ENCODE data around the gene THRSP.
"Not testable (repeated sequence)": the region's sequence is repeated elsewhere in the genome, so short reads cannot be mapped to it uniquely, and the experiment has no call there.

The THRSP gene

DNA sequence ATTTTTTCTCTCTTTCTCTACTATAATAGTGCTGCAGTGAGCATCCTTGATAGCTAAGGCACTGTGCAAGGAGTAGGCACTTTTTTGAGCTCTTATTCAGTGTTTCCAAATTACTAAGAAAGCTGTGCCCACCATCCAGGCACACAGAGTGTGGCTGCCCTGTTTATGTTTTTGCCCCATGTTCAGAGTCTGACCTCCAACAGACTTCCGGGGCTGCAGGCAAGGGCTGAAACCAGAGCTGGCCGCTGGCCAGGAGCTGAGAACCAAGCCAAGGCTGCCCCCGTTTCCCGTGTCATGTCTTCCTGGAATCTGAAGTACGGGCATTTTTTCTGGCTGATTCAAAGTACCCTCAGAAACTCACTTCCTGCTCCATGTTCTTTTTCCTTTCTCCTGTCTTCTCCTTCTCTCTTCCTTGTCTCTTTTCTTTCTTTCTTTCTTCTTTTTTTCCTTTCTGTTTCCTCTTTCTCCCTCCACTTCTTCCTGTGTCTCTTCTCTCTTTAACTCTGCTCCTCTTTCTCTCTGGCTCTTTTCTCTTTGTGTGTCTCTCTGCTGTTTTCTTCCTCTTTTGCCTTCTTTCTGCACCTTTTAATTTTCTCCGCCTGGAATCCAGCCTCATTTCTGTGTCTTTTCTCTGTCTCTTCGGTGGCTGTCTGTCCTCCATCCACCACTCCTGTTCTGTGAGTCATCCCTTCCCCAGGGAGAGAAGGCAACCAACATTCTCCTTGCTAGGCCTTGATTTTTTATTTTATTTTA, 23.6 kb upstream of the THRSP start:
- peak; percentile 64 for DNase-seq

DNA sequence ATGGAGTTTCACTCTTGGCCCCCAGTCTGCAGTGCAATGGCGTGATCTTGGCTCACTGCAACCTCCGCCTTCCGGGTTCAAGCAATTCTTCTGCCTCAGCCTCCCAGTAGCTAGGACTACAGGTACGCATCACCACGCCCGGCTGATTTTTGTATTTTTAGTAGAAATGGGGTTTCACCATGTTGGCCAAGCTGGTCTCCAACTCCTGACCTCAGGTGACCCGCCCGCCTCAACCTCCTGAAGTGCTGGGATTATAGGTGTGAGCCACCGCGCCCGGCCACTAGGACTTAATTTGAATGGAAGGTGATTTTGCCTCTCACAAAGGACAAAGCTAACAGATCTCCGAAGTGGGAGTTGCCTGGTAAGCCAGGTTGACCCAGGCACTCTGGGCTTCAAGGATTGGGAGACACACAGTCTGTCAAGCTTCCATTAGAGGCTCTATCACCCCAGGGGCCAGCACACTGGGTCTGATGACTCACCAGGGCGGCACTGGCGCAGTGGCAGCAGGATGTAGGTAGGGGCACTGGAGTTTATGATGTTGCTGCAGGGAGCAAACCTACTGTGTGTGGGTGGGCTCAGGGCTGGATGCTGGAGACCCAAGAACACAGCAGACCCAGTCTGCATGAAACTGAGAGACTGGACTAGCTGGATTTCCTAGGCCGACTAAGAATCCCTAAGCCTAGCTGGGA, 22.8 kb upstream of the THRSP start:
- DNase-seq, result no peak

DNA sequence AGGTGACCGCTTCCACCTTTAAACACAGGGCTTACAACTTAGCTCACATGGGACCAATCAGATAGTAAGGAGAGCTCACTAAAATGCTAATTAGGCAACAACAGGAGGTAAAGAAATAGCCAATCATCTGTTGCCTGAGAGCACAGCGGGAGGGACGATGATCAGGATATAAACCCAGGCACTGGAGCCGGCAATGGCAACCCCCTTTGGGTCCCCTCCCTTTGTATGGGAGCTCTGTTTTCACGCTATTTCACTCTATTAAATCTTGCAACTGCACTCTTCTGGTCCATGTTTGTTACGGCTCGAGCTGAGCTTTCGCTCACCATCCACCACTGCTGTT, 22.3 kb upstream of the THRSP start:
- DNase-seq, result not testable (repeated sequence)

DNA sequence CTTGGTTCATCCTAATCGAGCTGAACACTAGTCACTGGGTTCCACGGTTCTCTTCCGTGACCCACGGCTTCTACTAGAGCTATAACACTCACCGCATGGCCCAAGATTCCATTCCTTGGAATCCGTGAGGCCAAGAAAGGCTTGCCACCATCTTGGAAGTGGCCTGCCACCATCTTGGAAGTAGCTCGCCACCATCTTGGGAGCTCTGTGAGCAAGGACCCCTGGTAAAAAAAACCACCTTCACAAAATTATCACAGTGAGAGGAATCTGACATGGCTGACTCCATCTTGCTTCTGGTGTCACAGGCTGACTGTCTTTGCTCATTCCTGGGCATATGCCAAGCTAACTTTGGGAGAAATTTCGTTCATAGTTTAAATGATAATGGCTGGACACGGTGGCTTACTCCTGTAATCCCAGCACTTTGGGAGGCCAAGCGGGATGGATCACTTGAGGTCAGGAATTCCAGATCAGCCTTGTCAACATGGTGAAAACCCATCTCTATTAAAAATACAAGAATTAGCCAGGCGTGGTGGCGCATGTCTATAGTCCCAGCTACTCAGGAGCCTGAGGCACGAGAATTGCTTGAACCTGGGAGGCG, 21.7 kb upstream of the THRSP start:
- no peak for DNase-seq

DNA sequence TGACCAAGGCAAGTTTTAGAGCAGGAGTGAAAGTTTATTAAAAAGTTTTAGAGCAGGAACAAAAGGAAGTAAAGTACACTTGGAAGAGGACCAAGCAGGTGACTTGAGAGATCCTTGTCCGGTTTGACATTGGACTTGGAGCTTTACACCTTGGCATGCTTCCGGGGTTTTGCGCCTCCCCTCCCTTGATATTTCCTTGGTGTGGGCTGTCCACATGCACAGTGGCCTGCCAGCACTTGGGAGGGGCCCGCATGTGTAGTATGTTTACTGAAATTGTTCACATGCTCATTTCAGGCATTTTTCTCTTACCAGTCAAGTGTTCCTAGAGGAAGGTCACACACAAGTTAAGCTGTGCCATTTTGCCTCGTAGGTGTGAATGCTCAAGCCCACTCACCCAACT, 19.0 kb upstream of the THRSP start:
- no peak for DNase-seq

DNA sequence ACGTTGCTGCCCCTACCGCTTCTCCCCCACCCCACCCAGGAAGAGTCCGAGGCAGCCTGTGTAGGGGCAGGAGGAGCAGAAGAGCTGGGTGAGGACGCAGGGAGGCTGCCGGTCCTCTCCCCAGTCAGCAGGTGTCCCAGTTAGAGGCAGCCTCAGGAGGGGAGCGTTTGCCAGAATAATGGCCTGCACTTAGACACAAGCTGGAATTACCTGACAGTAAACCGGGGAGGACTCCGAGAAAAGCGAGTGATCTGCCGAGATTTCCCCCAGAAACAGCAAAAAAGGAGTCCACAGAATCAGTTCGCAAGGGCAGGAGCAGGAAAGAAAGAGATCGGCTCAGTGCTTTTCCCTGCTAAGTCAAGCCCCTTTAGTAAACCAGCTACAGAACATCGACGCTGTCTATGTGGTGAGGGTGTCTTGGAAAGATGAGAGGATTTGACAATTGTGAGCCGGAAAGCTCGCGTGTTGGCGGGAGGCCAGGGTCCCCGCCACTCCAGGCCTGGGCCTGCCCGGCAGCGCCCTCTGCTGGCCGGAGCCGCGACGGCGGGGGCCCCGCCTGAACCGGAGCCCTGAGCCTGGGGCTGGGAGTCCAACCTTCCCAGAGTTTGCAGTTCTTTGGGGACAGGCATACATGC, 17.7 kb upstream of the THRSP start:
- no peak for DNase-seq

DNA sequence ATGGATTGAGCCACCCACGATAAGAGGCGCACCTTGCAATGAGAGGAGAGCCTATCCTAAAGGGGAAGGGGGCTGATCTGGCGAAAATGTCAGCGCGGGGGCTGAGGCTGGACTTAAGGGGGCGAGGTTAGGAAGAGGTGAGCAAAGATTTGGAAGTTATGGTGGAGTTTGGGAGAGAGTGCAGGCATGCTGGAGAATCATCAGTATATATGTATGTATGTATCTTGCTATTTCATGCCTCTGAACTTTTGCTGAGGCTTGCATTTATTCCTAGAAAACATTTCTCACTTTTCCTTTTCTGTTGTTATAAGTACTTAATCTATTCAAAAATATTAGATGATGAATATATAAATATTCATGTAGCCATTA, 17.2 kb upstream of the THRSP start:
- no peak for DNase-seq

DNA sequence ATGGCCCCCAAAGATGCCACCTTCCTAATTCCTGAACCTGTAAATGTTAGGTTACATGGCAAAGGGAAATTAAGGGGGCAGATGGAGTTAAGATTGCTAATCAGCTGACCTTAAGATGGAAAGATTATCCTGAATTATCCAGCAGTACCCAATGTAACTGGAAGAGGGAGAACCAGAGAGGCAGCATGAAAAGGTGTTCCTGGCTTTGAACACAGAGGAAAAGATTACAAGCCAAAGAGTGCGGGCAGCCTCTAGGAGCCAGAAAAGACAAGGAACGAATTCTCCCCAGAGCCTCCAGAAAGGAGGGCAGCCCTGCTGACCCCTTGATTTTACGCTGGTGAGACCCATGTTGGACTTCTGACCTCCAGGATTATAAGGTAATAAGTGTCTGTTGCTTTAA, 15.1 kb upstream of the THRSP start:
- DNase-seq, result no peak

DNA sequence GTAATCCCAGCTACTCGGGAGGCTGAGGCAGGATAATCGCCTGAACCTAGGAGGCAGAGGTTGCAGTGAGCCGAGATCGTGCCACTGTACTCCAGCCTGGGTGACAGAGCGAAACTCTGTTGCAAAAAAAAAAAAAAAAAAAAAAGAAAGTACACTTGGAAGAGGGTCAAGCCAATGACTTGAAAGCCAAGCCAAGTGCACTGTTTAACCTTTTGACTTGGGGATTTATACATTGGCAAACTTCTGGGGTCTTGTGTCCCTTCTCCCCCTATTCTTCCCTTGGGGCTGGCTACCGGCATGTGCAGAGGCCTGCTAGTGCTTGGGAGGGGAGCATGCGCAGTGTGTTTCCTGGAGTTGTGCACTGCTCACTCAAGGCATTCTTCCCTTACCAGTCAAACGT, 14.3 kb upstream of the THRSP start:
- no peak for DNase-seq

DNA sequence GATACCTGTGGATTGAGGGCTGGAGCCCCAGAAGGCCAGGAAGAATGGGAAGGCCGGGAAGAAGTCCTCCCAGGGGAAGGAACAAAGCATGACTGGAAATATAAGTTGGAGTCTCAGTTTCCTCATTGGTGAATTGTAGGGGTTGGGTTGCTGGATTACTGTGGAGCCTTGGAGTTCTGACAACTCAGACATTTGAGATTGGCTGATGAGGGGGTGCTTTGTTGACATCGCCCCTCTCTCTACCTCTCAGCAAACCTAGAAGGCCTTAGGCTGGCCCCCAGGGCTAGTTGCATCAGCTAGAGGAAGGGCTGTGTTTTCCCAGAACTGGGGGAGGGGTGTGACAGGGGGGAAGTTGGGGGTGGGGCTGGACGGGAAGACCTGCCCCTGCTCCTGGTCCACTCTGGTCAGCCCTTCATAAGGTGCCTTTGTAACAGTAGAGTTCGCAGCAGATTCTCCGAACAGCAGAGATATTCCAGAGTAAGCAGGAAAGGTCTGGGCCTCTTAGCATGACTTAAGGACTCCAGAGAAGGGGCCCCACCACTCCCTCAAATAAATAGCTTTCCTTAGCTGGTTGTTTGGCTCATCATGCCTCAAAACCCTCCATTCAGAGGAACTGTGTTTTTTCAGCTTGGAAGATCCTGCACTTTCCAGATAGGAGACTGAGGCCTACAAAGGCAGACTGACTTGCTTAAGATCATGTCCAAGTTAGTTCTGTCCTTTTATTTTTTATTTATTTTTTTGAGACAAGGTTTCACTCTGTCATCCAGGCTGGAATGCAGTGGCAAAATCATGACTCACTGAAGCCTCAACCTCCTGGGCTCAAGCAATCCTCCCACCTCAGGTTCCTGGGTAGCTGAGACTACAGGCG, 12.5 kb upstream of the THRSP start:
- no peak for DNase-seq

DNA sequence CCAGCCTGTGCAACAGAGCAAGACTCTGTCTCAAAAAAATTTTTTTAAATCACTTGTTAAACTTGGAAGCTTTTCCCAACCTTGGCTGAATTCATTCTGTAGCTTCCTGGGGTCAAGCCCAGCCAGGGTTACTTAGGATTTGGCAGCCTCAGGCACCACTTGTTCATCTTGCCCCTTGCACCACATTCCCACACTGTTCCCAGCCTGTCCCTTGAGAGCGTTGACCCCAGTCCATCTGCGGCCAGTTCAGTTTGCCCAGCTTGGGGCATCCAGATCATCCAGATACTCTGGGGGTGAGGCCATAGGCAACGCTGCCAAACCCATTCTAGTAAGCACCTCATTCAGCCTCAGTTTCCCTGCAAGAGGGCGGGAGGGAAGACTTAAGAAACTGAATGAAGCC, 8.7 kb upstream of the THRSP start:
- no peak for DNase-seq

DNA sequence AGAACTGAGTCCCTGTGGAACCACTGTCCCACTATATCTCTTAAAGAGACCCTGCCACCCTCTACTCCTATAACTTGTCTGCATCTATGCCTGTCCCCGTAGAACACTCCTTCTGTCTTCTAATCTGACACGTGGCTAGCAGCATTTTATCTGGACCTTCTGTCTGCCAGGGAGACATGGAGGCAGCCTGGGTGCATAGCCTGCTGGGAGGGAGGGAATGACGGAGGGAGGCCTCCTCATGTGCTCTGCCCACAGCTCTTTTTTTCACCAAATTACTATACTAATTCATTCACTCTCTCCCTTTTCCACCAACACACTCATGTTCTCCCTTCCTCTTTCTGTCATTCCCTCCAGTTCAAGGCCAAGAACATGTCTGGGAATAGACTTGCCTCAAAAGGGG, 7.6 kb upstream of the THRSP start:
- no peak for DNase-seq

DNA sequence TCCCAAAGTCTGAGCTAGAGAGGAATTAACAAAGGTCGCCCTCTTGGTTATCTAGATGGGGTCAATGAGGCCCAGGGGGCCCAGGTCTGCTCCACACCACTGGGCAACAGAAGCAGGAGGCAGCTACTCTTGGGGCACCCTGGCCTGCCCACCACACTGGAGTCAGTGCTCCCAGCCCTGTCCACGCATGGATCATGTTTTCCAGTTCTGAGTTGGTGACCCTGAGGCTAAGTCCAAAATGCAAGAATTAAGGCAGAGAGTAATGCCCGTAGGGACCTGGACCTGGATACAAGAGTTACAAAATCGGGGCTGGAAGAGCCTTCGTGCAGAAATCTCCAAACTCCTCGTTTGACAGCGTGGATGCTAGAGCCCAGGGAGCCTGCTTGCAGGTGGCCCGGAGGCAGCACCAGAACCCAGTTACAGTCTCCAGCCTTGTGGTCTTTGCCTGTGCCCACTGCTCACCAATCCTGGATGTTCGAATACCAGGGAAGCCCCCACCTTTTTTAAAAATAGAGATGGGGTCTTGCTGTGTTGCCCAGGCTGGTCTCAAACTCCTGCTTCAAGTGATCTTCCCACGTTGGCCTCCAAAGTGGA, 6.1 kb upstream of the THRSP start:
- DNase-seq, result no peak

DNA sequence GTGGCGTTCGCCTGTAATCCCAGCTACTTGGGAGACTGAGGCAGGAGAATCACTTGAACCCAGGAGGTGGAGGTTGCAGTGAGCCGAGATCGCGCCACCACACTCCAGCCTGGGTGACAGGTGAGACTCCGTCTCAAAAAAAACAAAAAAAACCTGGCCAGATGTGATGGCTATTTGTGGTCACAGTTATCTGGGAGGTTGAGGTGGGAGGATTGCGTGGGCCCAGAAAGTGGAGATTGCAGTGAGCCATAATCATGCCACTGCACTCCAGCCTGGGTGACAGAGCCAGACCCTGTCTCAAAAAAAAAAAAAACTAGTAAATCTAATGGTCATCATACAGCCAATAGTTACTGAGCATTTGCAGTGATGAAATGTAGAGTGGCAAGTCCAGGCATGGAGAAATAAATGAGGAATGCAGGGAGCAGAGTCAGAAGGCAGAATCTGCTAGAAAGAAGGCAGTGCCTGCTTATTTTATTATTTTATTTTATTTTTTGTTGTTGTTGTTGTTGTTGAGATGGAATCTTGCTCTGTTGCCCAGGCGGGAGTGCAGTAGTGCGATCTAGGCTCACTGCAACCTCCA, 3.8 kb upstream of the THRSP start:
- DNase-seq, result not testable (repeated sequence)

DNA sequence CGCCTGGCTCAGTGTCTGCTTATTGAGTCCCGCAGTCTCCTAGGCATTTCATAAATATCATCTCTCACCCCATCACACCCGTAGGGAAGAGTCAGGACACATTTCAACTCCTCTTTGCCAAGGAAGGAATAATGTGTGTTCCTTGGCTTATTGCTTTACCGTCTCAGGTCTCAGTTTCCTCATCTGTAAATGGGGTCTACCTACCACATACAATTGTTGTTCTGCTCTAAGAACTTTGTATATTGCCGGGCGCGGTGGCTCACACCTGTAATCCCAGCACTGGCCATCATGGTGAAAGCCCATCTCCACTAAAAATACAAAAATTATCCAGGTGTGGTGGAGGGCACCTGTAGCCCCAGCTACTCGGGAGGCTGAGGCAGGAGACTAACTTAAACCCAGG, 3.1 kb upstream of the THRSP start:
- DNase-seq, result no peak

DNA sequence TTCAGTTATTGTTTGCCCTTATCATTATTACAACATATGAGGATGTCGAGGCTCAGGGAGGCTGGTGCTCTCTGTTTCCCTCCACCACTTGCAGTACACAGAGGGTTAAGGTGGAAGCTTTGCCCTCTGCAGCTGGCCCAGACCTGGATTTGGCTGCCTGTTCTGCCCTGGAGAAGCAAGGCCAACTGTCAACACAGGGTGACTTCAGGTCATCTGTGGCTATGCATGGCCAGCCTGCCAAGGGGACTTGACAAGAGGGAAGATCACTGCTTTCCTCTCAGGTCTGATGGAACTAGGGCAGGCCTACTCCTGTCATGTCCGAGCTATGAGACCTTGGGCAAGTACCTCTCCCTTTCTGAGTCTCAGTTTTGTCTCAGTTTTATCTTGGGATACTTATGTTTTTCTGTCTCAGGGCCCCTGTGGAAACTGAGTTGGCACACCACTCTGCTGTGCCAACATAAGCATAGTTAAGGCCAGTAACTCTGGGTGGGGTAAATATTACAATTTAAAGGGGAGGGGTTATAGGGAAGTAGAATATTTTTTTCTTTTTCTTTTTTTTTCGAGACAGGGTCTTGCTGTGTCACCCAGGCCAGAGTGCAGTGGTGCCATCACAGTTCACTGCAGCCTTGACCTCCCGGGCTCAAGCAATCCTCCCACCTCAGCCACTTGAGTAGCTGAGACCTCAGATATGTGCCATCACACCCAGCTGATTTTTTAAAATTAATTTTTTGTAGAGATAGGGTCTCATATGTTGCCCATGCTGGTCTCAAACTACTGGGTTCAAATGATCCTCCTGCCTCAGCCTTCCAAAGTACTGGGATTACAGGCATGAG, 2.4 kb upstream of the THRSP start:
- no peak for DNase-seq

DNA sequence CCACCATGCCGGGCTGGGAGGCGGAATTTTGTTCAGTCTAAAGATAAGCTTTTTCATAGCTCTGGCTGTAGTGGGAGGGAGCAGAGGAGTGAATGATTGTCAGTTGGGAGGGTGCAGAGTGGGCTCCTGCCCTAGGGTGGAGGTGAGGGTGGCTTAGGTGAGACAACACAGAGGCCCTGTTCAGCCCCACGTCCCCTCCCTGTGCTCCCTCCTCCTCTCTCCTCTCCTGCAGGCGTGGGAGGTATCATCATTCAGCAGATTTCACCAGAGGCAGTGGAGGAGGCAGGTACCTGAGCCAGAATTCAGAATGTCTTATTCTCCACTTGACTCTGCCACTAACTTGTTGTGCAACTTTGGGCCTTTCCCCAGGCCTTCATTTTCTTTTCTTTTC, 1.7 kb upstream of the THRSP start:
- DNase-seq, result no peak

DNA sequence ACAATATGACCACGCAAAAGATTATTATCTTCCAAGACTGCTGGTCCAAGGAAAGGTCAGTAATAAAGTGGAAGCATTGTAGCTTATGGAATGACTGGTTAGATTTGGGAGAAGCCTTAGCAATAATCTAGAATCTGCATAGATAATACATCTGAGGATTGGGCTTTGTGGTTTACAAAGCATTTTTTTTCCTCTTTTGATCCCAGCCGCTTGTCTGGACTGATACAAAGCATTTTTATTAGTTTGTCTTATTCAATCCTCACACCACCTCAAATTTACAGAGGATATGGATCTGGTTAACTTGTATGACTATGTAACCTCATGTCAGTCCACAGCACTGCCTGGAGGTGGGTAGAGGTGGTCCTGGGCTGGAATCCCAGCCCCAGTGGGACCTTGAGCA, 990 bp upstream of the THRSP start:
- no peak for DNase-seq

DNA sequence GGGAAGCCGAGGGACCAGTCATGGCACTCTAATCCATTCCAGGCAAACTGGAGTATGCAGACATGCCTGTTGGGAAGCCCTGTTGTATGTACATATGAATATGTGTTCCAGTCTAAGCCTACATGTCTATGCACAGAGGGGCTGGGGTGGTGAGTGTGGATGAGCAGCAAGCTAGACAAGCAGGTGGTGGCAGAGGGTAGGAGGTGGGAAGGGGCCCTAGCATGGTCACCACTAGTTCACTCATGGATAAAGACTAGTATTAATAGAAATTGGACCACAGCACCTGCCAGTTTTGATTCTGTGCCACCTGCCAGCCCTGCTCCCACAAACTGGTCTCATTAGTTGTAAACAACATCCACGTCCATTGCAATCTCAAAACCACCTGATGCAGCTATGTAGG, 1.5 kb downstream of the THRSP start:
- DNase-seq, result no peak

DNA sequence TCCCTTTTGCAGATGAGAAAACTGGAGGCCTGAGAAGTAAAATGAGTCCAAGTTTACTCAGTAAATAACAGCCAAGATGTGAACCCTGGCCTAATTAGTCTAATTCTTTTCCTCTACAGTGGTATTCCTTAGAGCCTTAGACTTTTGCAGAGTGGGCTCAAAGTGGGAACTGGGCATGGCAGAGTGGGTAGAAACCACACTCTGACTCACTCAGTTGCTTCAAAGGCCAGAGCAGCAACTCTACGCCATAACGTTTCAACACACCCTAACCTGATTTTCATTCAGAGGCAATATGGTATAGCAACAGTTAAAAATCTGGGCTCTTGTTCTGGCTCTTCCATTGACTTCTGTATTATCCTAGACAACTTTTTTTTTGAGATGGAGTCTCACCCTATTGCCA, 2.8 kb downstream of the THRSP start:
- DNase-seq, result no peak

DNA sequence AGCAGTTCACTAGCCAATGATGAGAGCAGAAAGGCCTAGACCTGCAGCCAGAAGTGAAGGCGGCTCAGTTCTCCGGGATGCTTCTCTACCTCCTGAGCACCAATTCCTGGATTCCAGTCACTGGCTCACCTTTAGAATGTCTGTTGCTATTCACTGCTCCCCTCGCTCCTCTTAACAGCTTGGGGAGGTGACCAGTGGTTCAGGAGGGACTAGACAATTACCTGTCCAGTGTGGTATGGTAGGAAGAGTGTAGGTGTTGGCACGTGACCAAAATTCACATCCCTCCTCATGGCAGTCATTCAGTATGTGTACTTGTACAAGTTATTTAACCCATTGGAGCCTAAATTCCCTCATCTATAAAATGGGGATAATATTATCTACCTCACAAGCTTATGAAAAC, 4.0 kb downstream of the THRSP start:
- no peak for DNase-seq

DNA sequence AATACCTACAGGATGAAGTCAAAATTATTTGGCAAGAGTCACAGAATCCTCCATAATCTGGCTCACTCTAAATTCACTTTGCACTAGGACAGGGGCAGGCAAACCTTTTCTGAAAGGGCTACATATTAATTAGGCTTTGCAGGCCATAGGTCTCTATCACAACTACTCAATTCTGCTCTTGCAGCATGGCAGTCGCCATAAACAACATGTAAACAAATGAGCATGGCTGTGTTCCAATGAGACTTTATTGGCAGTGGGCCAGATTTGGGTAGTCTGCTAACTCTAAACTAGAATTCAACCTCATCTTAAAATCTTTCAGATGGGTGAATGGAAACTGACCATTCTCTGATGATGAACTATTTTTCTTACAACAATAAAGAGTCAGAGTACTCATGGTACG, 5.8 kb downstream of the THRSP start:
- no peak for DNase-seq
